Neural crest cell (in vitro differentiated cells): Measurements from ENCODE around the gene HSP90AB1. TPM values are rescaled to one million over a fixed set of nuclear protein-coding genes. Genes with fewer than 3 reads are reported as not detected.

Experiments used
- DNase-seq: peaks from one replicate; pipeline ENCODE4 v3.0.0; 2021; ENCODE audit warnings: low read depth, mixed read lengths, low spot score
- H3K27ac Mint-ChIP-seq: one replicate; pipeline ENCODE4 v1.8.0; 2021; ENCODE audit warnings: mild to moderate bottlenecking, mixed read lengths; ENCODE audit not compliant: unreplicated experiment
- H3K27me3 Mint-ChIP-seq: 2 replicates; pipeline ENCODE4 v1.8.0; 2021; ENCODE audit warnings: low read depth, mild to moderate bottlenecking, mixed read lengths
- H3K36me3 Mint-ChIP-seq: 2 replicates; pipeline ENCODE4 v1.8.0; 2021; ENCODE audit warnings: low read depth, mild to moderate bottlenecking, mixed read lengths
- H3K4me1 Mint-ChIP-seq: 2 replicates; pipeline ENCODE4 v1.8.0; 2021; ENCODE audit warnings: mixed read lengths
- H3K4me3 Mint-ChIP-seq: one replicate; pipeline ENCODE4 v1.8.0; 2021; ENCODE audit warnings: mild to moderate bottlenecking, mixed read lengths
- H3K9me3 Mint-ChIP-seq: 2 replicates; pipeline ENCODE4 v1.8.0; 2021; ENCODE audit warnings: mixed read lengths
- CTCF ChIP-seq: fragments of 200-600 bp; sonication (generic); conservative IDR thresholded peaks from 2 replicates; pipeline ENCODE4 v1.5.0; 2021; ENCODE audit warnings: antibody characterized with exemption, mild to moderate bottlenecking
- total RNA-seq: library from RNA; stranded (reverse); gene quantifications from 2 replicates; pipeline ENCODE4 v1.2.1, GENCODE V29; 2021

The HSP90AB1 gene
- total RNA-seq, 1 donor from 2014 or later = 1,508 TPM

GRCh38 chr6:44235269-44235668 lies 11.6 kb upstream of the HSP90AB1 start:
- H3K4me1 Mint-ChIP-seq = peaks cover 36% of the 10 kb centered on the region
- no peaks in the 10 kb centered on the region for H3K27me3 Mint-ChIP-seq
- H3K36me3 Mint-ChIP-seq = no peaks in the 10 kb centered on the region
- no peak for DNase-seq
- no peaks in the 10 kb centered on the region for H3K9me3 Mint-ChIP-seq
- H3K27ac Mint-ChIP-seq = no peak overlapping the region
- no peak overlapping the region for H3K4me3 Mint-ChIP-seq
- TF ChIP-seq CTCF = no peak

GRCh38 chr6:44235891-44236516 lies 10.9 kb upstream of the HSP90AB1 start:
- no peak for DNase-seq
- Mint-ChIP-seq H3K4me3 (peak overlapping the region; percentile 6), H3K4me1 (peaks cover 36% of the 10 kb centered on the region), H3K27me3 (no peaks in the 10 kb centered on the region), H3K36me3 (no peaks in the 10 kb centered on the region), H3K9me3 (no peaks in the 10 kb centered on the region), H3K27ac (no peak overlapping the region)
- TF ChIP-seq CTCF = no peak

- Mint-ChIP-seq H3K27me3 (no peaks in the 10 kb centered on the region), H3K27ac (peak overlapping the region; percentile 99), H3K9me3 (no peaks in the 10 kb centered on the region), H3K4me3 (peak overlapping the region; percentile 79), H3K4me1 (peaks cover 36% of the 10 kb centered on the region), H3K36me3 (no peaks in the 10 kb centered on the region)
- no peak for DNase-seq
- TF ChIP-seq CTCF = no peak
Observed at GRCh38 chr6:44237021-44237812, 9.7 kb upstream of the HSP90AB1 start.

GRCh38 chr6:44237813-44238433 lies 9.0 kb upstream of the HSP90AB1 start:
- H3K36me3 Mint-ChIP-seq = no peaks in the 10 kb centered on the region
- TF ChIP-seq CTCF = peak; percentile 99
- peak overlapping the region; percentile 99 for H3K27ac Mint-ChIP-seq
- no peaks in the 10 kb centered on the region for H3K9me3 Mint-ChIP-seq
- no peaks in the 10 kb centered on the region for H3K27me3 Mint-ChIP-seq
- H3K4me1 Mint-ChIP-seq = peaks cover 36% of the 10 kb centered on the region
- H3K4me3 Mint-ChIP-seq = peak overlapping the region; percentile 79
- DNase-seq = peak; percentile 81

- no peak overlapping the region for H3K27ac Mint-ChIP-seq
- peak overlapping the region; percentile 27 for H3K4me3 Mint-ChIP-seq
- peaks cover 33% of the 10 kb centered on the region for H3K4me1 Mint-ChIP-seq
- H3K36me3 Mint-ChIP-seq = no peaks in the 10 kb centered on the region
- no peak for DNase-seq
- no peak for TF ChIP-seq CTCF
- no peaks in the 10 kb centered on the region for H3K27me3 Mint-ChIP-seq
- H3K9me3 Mint-ChIP-seq = no peaks in the 10 kb centered on the region
Observed at GRCh38 chr6:44238687-44239350, 8.1 kb upstream of the HSP90AB1 start.
